Ovary (tissue), 9 donors: ENCODE results near the gene AP2A2. TPM values are rescaled to one million over a fixed set of nuclear protein-coding genes. Genes with fewer than 3 reads are reported as not detected.

ENCODE experiments used
- DNase-seq, 5 donors: peaks; one replicate each; pipeline ENCODE4 v3.0.0-alpha.2; 2019 to 2020
- H3K27ac ChIP-seq, 2 donors: fragments of 200-600 bp; one replicate each; pipeline versions ENCODE4 v1.5.1 to v1.8.0; 2019 to 2022
- H3K27me3 ChIP-seq: fragments of 200-600 bp; one replicate; pipeline ENCODE4 v1.8.0; 2022
- H3K36me3 ChIP-seq: fragments of 200-600 bp; sonication (generic); one replicate; pipeline ENCODE4 v1.5.1; 2019
- H3K4me1 ChIP-seq: one replicate; pipeline ENCODE4 v1.8.1; 2013; ENCODE audit warnings: mild to moderate bottlenecking, moderate library complexity; ENCODE audit not compliant: insufficient read depth
- H3K4me3 ChIP-seq: fragments of 200-600 bp; sonication (generic); one replicate; pipeline ENCODE4 v1.5.1; 2017
- H3K9me3 ChIP-seq, 2 donors: fragments of 200-600 bp in 1 of 2; sonication (generic) in 1 of 2; one replicate each; pipeline versions ENCODE4 v1.5.1 to v1.8.1; 2013 to 2019; ENCODE audit warnings: mild to moderate bottlenecking in 1 of 2, moderate library complexity in 1 of 2
- CTCF ChIP-seq, 3 donors: fragments of 450-650 bp in 2 of 3; fragments of 200-600 bp in 1 of 3; IDR thresholded peaks; one replicate each; pipeline versions ENCODE4 v1.5.1 to v1.8.0; 2016 to 2022; ENCODE audit warnings: antibody characterized with exemption in 3 of 3, mild to moderate bottlenecking in 1 of 3
- EP300 ChIP-seq: sonication (generic); formaldehyde crosslinking; IDR thresholded peaks from one replicate; pipeline ENCODE4 v1.6.1; 2017; ENCODE audit warnings: antibody characterized with exemption
- POLR2A ChIP-seq: fragments of 450-650 bp; IDR thresholded peaks from one replicate; pipeline ENCODE4 v1.6.1; 2017; ENCODE audit warnings: antibody characterized with exemption, mild to moderate bottlenecking, moderate library complexity
- WGBS, 3 donors: extraction: QIAGEN DNeasy Blood & Tissue Kit in 1 of 3; methylation state at CpG; one replicate each; pipeline versions ENCODE4 v1.1.5 to v1.1.7; 2013 to 2017; 5-methylcytosine and 5-hydroxymethylcytosine counted together
- intact Hi-C, 4 donors: fragments of 100-400 bp; cut with DNase I; formaldehyde crosslinking; loops; one replicate each; pipeline versions ENCODE4 v1.11.0 to v1.15.1; 2022 to 2023
- polyA plus RNA-seq, 2 donors: library from polyadenylated mRNA; stranded (reverse); fragments of 200-250 nt in 1 of 2; fragments of 350-450 nt in 1 of 2; fragmentation: Illumina TruSeq in 1 of 2; extraction: RNeasy Lipid Tissue Mini Kit (QIAGEN cat#74804) in 1 of 2; gene quantifications; one replicate each; pipeline ENCODE4 v1.2.3, GENCODE V29; 2013 to 2014
- total RNA-seq, 7 donors: library from RNA; depleted of rRNA in 2 of 7; stranded (reverse); fragments of >200 nt in 2 of 7; fragmentation: NEBNext Ultra II Directional in 3 of 7; extraction: Animal tissue kit (Norgen Biotek cat#: 25700) in 3 of 7; gene quantifications; one replicate each; pipeline versions ENCODE4 v1.1.0 to v1.2.4, GENCODE V29; 2016 to 2023
- donor health status: DM: no; HTN: no; CAD: no; lungs with moderate emphysema.
- donor health status: DM: no; HTN: no; CAD: no.
- donor health status: Bipolar disorder and iron deficiency.
- donor health status: DM: yes; HTN: yes; CAD: no.
- donor health status: DM: no; HTN: no; CAD: no.
- donor health status: DM: yes; HTN: yes; CAD: no.

The AP2A2 gene
- total and polyA plus RNA-seq, 9 donors = 27.7 to 151 (median 54.0) TPM

DNA sequence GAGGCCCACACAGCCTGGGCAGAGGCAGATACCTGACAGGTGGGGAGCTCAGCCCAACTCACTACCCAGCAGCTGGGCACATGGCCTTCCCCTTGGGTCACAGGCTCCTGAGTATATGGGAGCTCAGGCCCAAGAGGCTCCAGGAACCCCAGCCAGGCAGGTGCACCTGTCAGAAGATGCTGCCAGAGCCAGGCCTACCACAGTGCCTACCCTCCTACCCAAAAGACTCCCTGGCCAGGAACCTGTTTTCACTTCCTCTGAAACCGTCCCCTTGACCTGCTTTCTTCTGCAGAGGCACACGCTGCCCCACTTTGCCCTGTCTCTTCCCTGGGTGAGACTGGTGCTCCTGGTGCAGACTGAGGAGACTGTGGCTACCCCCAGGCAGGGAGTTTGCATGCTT, 18.0 kb upstream of the AP2A2 start:
- TF ChIP-seq CTCF (IDR thresholded peaks at IDR 0.05) = no peak
- TF ChIP-seq POLR2A = no peak
- TF ChIP-seq EP300 = no peak
- Histone ChIP-seq H3K27me3 (no peaks in the 10 kb centered on the region), H3K4me3 (no peak overlapping the region), H3K9me3 (no peaks in the 10 kb centered on the region), H3K36me3 (no peaks in the 10 kb centered on the region), H3K4me1 (peaks cover 10% of the 10 kb centered on the region), H3K27ac (no peak overlapping the region)
- 93 to 98% (median 93%) methylated on average over 2 of the region's 2 CpGs for WGBS, 3 donors
- DNase-seq = no peak
- intact Hi-C loops = no loop called here

DNA sequence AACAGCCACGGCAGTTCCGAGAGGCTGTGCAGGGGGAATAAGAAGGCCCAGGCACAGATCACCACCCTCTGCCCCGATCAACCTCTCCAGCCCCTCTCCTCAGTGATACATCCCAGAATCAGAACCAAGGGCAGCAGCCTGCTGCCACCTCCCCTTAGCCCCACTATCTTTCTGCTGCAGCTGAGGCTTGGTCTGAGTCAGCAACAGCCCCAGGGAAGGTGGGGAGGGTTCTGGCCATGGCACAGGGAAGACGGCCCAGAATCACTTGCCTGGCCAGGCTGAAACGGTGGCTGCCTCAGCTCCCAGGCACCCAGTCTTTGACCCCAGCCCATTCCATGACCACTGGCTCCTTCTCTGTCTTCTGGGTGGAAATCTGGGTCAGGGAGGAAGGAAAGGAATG, 17.4 kb upstream of the AP2A2 start:
- Histone ChIP-seq H3K27me3 (no peaks in the 10 kb centered on the region), H3K9me3 (no peaks in the 10 kb centered on the region), H3K36me3 (no peaks in the 10 kb centered on the region), H3K27ac (no peak overlapping the region), H3K4me3 (no peak overlapping the region), H3K4me1 (peaks cover 10% of the 10 kb centered on the region)
- WGBS, 3 donors = 80 to 85% (median 83%) methylated on average over 5 of the region's 5 CpGs
- no peak for DNase-seq
- TF ChIP-seq POLR2A = no peak
- TF ChIP-seq CTCF (IDR thresholded peaks at IDR 0.05) = no peak
- no peak for TF ChIP-seq EP300
- intact Hi-C loops = no loop called here

DNA sequence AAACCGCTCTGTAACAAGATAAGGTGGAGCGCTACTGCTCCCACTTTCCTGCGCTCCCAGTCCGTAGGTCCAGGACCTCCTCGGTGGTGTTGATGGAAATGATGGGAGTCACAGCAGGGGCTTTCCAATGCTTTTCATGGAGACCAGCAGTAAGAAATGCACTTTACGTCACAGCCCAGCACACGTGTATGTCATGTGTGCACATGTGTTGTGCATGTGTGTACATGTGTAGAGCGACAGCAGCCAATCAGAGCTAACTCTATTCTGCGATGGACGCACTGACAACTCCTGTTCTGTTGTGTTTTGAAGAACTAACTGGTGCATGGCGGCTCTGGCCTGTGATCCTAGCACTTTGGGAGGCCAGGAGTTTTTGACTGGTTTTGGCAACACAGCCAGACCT, 16.3 kb upstream of the AP2A2 start:
- no peak for DNase-seq
- H3K27me3 ChIP-seq = no peaks in the 10 kb centered on the region
- H3K4me3 ChIP-seq = no peak overlapping the region
- TF ChIP-seq POLR2A = no peak
- no peak for TF ChIP-seq EP300
- TF ChIP-seq CTCF (IDR thresholded peaks at IDR 0.05) = no peak
- intact Hi-C loops = no loop called here
- no peaks in the 10 kb centered on the region for H3K9me3 ChIP-seq
- H3K4me1 ChIP-seq = peaks cover 10% of the 10 kb centered on the region
- H3K36me3 ChIP-seq = no peaks in the 10 kb centered on the region
- WGBS, 3 donors = 81 to 88% (median 83%) methylated on average over 11 of the region's 11 CpGs
- H3K27ac ChIP-seq = no peak overlapping the region

GRCh38 chr11:910044-910588, 15.6 kb upstream of the AP2A2 start:
- Histone ChIP-seq H3K4me1 (peaks cover 10% of the 10 kb centered on the region), H3K27ac (peak overlapping the region in 1 of 2 donors; percentile 85), H3K36me3 (no peaks in the 10 kb centered on the region), H3K9me3 (no peaks in the 10 kb centered on the region), H3K27me3 (no peaks in the 10 kb centered on the region), H3K4me3 (peak overlapping the region; percentile 88)
- no peak for TF ChIP-seq POLR2A
- no peak for TF ChIP-seq CTCF (IDR thresholded peaks at IDR 0.05)
- no peak for TF ChIP-seq EP300
- 2% methylated on average over 36 to 38 of the region's 38 CpGs for WGBS, 3 donors
- intact Hi-C loops = no loop called here
- DNase-seq = no peak
